SK-N-SH treated with all-trans-retinoic acid at 6 μM for 48 hours (cell line): ENCODE results near the gene TGFBR2.

Source experiments
- ATAC-seq: fragments of 200-7000 bp; cut with Tn5 transposase; 3 replicates; pipeline ENCODE4 v1.9.1; 2020; ENCODE audit warnings: mild to moderate bottlenecking, moderate library complexity
- ARNTL ChIP-seq: fragments of 450-650 bp; formaldehyde crosslinking; IDR thresholded peaks from 2 replicates; pipeline ENCODE4 v1.5.0; 2020; ENCODE audit warnings: low read depth, mild to moderate bottlenecking, moderate library complexity, borderline replicate concordance
- BACH2 ChIP-seq: fragments of 250-450 bp; sonication (Bioruptor Pico); IDR thresholded peaks from 2 replicates; pipeline ENCODE4 v1.9.0; 2021; ENCODE audit warnings: mild to moderate bottlenecking, borderline replicate concordance
- CSDC2 ChIP-seq: fragments of 250-450 bp; sonication (Bioruptor Pico); IDR thresholded peaks from 2 replicates; pipeline ENCODE4 v1.5.0; 2020; ENCODE audit warnings: mild to moderate bottlenecking, moderate library complexity
- ESRRG ChIP-seq: fragments of 250-450 bp; sonication (Bioruptor Pico); IDR thresholded peaks from 2 replicates; pipeline ENCODE4 v1.6.1; 2021; ENCODE audit warnings: mild to moderate bottlenecking
- GLIS3 ChIP-seq: fragments of 250-450 bp; sonication (Bioruptor Pico); IDR thresholded peaks from 2 replicates; pipeline ENCODE4 v1.5.0; 2020; ENCODE audit warnings: mild to moderate bottlenecking, moderate library complexity
- ISL1 ChIP-seq: fragments of 250-450 bp; sonication (Bioruptor Pico); IDR thresholded peaks from 2 replicates; pipeline ENCODE4 v2.1.2; 2022; ENCODE audit warnings: mild to moderate bottlenecking, moderate library complexity
- OSR1 ChIP-seq: fragments of 250-450 bp; sonication (Bioruptor Pico); IDR thresholded peaks from 2 replicates; pipeline ENCODE4 v1.8.0; 2022; ENCODE audit warnings: moderate library complexity, mild to moderate bottlenecking, inconsistent platforms
- PPARA ChIP-seq: fragments of 250-450 bp; sonication (Bioruptor Pico); IDR thresholded peaks from 2 replicates; pipeline ENCODE4 v1.5.0; 2020; ENCODE audit warnings: mild to moderate bottlenecking, borderline replicate concordance
- SNAI2 ChIP-seq: fragments of 250-450 bp; sonication (Bioruptor Pico); IDR thresholded peaks from 2 replicates; pipeline ENCODE4 v1.5.0; 2020; ENCODE audit warnings: mild to moderate bottlenecking, moderate library complexity
- TCF4 ChIP-seq: fragments of 250-450 bp; sonication (Bioruptor Pico); IDR thresholded peaks from 2 replicates; pipeline ENCODE4 v1.8.0; 2021; ENCODE audit warnings: mild to moderate bottlenecking, moderate library complexity, borderline replicate concordance
- TOX ChIP-seq: fragments of 250-450 bp; sonication (Bioruptor Pico); IDR thresholded peaks from 2 replicates; pipeline ENCODE4 v1.8.0; 2021; ENCODE audit warnings: mild to moderate bottlenecking, moderate library complexity, borderline replicate concordance
- ZC3H10 ChIP-seq: fragments of 250-450 bp; sonication (Bioruptor Pico); IDR thresholded peaks from 2 replicates; pipeline ENCODE4 v1.5.1; 2021; ENCODE audit warnings: mild to moderate bottlenecking, moderate library complexity
- ZFP3 ChIP-seq: fragments of 250-450 bp; sonication (Bioruptor Pico); IDR thresholded peaks from 2 replicates; pipeline ENCODE4 v1.5.0; 2020; ENCODE audit warnings: mild to moderate bottlenecking, moderate library complexity
- ZFP30 ChIP-seq: fragments of 450-650 bp; formaldehyde crosslinking; IDR thresholded peaks from 2 replicates; pipeline ENCODE4 v1.5.0; 2022; ENCODE audit warnings: mild to moderate bottlenecking, moderate library complexity
- ZNF565 ChIP-seq: fragments of 450-650 bp; formaldehyde crosslinking; conservative IDR thresholded peaks from 2 replicates; pipeline ENCODE4 v1.5.0; 2020; ENCODE audit warnings: low read depth, mild to moderate bottlenecking, moderate library complexity
- ZNF70 ChIP-seq: fragments of 450-650 bp; formaldehyde crosslinking; IDR thresholded peaks from 2 replicates; pipeline ENCODE4 v1.5.0; 2020; ENCODE audit warnings: mild to moderate bottlenecking, moderate library complexity
- TF ChIP-seq, protein P1 (sequence below): fragments of 250-450 bp; sonication (Bioruptor Pico); IDR thresholded peaks from 2 replicates; pipeline ENCODE4 v1.5.0; 2020; ENCODE audit warnings: mild to moderate bottlenecking, moderate library complexity
- TF ChIP-seq, protein P2 (sequence below): fragments of 250-450 bp; sonication (Bioruptor Pico); IDR thresholded peaks from 2 replicates; pipeline ENCODE4 v1.8.0; 2020; ENCODE audit warnings: mild to moderate bottlenecking, moderate library complexity, borderline replicate concordance
- TF ChIP-seq, protein P3 (sequence below): fragments of 250-450 bp; sonication (Bioruptor Pico); IDR thresholded peaks from 2 replicates; pipeline ENCODE4 v1.5.1; 2020; ENCODE audit warnings: low read depth, mild to moderate bottlenecking, moderate library complexity
- TF ChIP-seq, protein P4 (sequence below): fragments of 250-450 bp; sonication (Bioruptor Pico); IDR thresholded peaks from 2 replicates; pipeline ENCODE4 v1.5.1; 2021; ENCODE audit warnings: mild to moderate bottlenecking, moderate library complexity

TGFBR2 gene

DNA sequence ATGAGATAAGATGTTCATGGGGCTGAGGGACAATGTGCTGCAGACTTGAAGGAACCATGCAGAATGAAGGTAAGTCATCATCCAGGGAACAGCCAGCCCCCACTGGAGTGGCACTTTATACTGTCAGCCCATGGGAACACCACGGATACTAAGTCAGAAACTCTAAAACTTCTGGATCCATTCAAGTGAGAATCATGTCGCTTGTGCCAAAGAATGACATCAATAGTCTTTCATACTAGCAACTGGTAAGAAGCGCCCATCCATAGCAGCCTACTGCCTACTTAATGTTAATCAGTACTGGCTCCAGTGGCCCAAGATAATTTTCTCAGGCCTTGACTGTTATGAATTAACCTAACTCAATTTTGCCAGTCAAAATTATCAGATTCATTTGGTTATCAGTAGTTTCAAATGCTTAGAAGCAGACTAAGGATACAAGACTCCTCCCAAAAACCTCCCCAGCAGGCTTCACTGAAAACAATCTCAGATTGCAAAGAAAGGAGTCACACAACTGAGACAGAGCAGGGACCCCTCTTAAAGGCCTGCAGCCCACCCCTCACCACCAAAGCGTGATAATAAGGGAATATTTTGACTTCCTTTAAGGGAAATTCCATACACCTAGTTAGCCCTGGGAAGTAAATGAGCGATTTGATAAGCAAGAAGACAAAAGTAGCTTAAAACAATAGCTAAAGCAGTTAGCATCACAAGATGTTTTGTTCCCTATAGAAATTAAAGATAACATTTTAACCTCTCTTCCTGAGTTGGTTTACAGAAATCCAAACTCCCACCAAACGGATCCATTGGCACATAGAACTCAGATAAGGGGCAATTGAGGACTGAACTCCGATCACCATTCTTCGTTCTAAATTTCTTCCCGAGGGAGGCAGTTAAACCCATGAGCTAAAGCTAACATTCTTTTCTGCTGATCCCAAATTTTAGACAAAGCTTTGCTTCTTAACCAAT lies 98.8 kb downstream of the TGFBR2 start:
- no peak for ATAC-seq
- no peak for TF ChIP-seq ZC3H10 (CRISPR knock-in tag)
- no peak for TF ChIP-seq PPARA (CRISPR knock-in tag)
- TF ChIP-seq SNAI2 (CRISPR knock-in tag), result no peak
- TF ChIP-seq ZNF565, result no peak
- TF ChIP-seq, protein P1, sequence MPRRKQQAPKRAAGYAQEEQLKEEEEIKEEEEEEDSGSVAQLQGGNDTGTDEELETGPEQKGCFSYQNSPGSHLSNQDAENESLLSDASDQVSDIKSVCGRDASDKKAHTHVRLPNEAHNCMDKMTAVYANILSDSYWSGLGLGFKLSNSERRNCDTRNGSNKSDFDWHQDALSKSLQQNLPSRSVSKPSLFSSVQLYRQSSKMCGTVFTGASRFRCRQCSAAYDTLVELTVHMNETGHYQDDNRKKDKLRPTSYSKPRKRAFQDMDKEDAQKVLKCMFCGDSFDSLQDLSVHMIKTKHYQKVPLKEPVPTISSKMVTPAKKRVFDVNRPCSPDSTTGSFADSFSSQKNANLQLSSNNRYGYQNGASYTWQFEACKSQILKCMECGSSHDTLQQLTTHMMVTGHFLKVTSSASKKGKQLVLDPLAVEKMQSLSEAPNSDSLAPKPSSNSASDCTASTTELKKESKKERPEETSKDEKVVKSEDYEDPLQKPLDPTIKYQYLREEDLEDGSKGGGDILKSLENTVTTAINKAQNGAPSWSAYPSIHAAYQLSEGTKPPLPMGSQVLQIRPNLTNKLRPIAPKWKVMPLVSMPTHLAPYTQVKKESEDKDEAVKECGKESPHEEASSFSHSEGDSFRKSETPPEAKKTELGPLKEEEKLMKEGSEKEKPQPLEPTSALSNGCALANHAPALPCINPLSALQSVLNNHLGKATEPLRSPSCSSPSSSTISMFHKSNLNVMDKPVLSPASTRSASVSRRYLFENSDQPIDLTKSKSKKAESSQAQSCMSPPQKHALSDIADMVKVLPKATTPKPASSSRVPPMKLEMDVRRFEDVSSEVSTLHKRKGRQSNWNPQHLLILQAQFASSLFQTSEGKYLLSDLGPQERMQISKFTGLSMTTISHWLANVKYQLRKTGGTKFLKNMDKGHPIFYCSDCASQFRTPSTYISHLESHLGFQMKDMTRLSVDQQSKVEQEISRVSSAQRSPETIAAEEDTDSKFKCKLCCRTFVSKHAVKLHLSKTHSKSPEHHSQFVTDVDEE, result no peak
- no peak for TF ChIP-seq ZFP30
- TF ChIP-seq ARNTL, result no peak
- TF ChIP-seq, protein P2, sequence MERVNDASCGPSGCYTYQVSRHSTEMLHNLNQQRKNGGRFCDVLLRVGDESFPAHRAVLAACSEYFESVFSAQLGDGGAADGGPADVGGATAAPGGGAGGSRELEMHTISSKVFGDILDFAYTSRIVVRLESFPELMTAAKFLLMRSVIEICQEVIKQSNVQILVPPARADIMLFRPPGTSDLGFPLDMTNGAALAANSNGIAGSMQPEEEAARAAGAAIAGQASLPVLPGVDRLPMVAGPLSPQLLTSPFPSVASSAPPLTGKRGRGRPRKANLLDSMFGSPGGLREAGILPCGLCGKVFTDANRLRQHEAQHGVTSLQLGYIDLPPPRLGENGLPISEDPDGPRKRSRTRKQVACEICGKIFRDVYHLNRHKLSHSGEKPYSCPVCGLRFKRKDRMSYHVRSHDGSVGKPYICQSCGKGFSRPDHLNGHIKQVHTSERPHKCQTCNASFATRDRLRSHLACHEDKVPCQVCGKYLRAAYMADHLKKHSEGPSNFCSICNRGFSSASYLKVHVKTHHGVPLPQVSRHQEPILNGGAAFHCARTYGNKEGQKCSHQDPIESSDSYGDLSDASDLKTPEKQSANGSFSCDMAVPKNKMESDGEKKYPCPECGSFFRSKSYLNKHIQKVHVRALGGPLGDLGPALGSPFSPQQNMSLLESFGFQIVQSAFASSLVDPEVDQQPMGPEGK, result no peak
- no peak for TF ChIP-seq CSDC2 (CRISPR knock-in tag)
- TF ChIP-seq TOX, result no peak
- TF ChIP-seq, all 23 proteins: peak for 0

DNA sequence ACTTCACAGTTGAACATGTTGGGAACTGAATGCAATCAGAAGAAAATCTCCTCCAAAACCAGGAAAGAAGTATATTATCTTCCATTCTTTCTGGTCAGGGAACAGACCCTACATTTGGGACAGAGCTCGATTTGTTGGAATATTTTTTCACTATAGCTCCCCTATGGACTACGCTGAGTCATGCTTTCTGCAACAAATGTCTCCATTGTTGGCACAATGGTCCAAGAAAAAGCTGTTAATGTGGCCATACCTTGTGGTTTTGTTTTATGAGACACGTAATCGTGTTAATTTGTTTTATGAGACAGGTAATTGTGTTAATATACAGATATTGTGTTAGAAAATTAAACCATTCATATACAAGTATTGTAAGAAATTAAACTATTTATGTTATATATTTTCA lies 101.4 kb downstream of the TGFBR2 start:
- no peak for ATAC-seq
- TF ChIP-seq, protein P3, sequence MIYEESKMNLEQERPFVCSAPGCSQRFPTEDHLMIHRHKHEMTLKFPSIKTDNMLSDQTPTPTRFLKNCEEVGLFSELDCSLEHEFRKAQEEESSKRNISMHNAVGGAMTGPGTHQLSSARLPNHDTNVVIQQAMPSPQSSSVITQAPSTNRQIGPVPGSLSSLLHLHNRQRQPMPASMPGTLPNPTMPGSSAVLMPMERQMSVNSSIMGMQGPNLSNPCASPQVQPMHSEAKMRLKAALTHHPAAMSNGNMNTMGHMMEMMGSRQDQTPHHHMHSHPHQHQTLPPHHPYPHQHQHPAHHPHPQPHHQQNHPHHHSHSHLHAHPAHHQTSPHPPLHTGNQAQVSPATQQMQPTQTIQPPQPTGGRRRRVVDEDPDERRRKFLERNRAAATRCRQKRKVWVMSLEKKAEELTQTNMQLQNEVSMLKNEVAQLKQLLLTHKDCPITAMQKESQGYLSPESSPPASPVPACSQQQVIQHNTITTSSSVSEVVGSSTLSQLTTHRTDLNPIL (CRISPR knock-in tag), result no peak
- no peak for TF ChIP-seq ISL1
- TF ChIP-seq, all 23 proteins: peak for 0

DNA sequence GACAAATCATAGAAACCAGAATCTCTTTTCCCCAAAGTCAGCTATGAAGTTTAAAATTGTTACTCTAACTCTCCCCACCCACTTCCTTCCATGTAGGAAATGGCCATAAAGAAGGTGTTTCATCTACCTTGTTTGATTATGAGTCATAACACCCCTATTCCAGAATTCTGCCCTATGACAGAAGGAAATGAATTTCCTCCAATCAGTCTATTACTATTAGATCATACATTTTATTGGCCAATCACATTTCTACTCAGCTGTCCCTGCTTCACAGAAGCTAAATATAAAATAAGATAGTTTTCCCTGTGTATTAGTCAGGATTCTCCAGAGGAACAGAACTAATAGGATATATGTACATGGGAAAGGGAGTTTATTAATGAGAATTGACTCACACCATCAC lies 102.1 kb downstream of the TGFBR2 start:
- no peak for ATAC-seq
- TF ChIP-seq BACH2 (CRISPR knock-in tag) (no peak), PPARA (CRISPR knock-in tag) (no peak), CSDC2 (CRISPR knock-in tag) (no peak), OSR1 (CRISPR knock-in tag) (no peak), ESRRG (CRISPR knock-in tag) (no peak), GLIS3 (CRISPR knock-in tag) (no peak), ISL1 (no peak), TCF4 (CRISPR knock-in tag) (no peak), ZFP3 (CRISPR knock-in tag) (no peak), ZNF70 (no peak), SNAI2 (CRISPR knock-in tag) (no peak), ZC3H10 (CRISPR knock-in tag) (no peak)
- TF ChIP-seq, protein P1, result no peak
- TF ChIP-seq, protein P3 (CRISPR knock-in tag), result no peak
- TF ChIP-seq, protein P4, sequence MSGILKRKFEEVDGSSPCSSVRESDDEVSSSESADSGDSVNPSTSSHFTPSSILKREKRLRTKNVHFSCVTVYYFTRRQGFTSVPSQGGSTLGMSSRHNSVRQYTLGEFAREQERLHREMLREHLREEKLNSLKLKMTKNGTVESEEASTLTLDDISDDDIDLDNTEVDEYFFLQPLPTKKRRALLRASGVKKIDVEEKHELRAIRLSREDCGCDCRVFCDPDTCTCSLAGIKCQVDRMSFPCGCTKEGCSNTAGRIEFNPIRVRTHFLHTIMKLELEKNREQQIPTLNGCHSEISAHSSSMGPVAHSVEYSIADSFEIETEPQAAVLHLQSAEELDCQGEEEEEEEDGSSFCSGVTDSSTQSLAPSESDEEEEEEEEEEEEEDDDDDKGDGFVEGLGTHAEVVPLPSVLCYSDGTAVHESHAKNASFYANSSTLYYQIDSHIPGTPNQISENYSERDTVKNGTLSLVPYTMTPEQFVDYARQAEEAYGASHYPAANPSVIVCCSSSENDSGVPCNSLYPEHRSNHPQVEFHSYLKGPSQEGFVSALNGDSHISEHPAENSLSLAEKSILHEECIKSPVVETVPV (CRISPR knock-in tag), result no peak
- TF ChIP-seq, protein P2, result no peak
